Measurements from ENCODE around the gene FOXRED1. TPM values are rescaled to one million over a fixed set of nuclear protein-coding genes. Genes with fewer than 3 reads are reported as not detected.

The FOXRED1 gene
- total RNA-seq, 1 donor from 2014 or later = 49.6 TPM

DNA sequence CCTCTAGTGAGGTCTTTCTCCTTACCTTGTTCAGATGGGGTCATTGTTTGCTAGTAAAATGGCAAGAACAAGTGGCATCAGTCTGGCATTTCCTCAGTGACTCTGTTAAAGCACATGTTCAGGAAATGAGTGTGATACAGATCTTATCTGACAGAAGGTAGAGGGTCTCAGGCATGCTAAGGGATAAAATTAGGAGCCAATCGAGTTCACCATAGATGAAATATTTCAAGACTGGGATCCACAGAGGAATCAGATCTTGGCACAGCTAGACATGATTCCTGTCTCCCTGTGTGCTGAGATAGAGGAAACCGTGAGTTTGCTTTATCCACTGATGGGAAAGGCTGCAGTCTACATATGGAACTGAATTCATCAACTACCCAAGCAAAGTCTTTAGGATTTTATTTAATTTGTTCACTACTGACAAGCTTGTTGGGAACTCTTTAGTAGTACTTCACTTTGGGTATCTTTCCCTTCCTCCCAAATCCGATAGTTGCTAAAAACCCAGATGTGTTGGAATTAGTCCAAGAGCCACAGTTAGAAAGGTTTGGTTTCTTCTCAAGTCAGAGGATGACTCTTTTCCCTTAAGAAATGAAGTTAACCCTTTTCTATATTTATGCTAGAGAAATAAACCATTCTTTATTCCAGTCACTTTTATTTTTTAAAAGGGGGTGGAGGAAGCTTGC, 39.0 kb upstream of the FOXRED1 start:
- no peak for DNase-seq (ENCODE audit: extremely low spot score, unreplicated experiment)
- H3K27ac Mint-ChIP-seq = no peak overlapping the region
- no peak overlapping the region for H3K4me3 Mint-ChIP-seq
- no peaks in the 10 kb centered on the region for H3K9me3 Mint-ChIP-seq
- H3K4me1 Mint-ChIP-seq (ENCODE audit: unreplicated experiment) = no peaks in the 10 kb centered on the region
- H3K27me3 Mint-ChIP-seq = no peaks in the 10 kb centered on the region
- H3K36me3 Mint-ChIP-seq = peaks cover 9% of the 10 kb centered on the region
- TF ChIP-seq, protein P1, sequence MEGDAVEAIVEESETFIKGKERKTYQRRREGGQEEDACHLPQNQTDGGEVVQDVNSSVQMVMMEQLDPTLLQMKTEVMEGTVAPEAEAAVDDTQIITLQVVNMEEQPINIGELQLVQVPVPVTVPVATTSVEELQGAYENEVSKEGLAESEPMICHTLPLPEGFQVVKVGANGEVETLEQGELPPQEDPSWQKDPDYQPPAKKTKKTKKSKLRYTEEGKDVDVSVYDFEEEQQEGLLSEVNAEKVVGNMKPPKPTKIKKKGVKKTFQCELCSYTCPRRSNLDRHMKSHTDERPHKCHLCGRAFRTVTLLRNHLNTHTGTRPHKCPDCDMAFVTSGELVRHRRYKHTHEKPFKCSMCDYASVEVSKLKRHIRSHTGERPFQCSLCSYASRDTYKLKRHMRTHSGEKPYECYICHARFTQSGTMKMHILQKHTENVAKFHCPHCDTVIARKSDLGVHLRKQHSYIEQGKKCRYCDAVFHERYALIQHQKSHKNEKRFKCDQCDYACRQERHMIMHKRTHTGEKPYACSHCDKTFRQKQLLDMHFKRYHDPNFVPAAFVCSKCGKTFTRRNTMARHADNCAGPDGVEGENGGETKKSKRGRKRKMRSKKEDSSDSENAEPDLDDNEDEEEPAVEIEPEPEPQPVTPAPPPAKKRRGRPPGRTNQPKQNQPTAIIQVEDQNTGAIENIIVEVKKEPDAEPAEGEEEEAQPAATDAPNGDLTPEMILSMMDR (conservative IDR thresholded peaks at IDR 0.05) = no peak

DNA sequence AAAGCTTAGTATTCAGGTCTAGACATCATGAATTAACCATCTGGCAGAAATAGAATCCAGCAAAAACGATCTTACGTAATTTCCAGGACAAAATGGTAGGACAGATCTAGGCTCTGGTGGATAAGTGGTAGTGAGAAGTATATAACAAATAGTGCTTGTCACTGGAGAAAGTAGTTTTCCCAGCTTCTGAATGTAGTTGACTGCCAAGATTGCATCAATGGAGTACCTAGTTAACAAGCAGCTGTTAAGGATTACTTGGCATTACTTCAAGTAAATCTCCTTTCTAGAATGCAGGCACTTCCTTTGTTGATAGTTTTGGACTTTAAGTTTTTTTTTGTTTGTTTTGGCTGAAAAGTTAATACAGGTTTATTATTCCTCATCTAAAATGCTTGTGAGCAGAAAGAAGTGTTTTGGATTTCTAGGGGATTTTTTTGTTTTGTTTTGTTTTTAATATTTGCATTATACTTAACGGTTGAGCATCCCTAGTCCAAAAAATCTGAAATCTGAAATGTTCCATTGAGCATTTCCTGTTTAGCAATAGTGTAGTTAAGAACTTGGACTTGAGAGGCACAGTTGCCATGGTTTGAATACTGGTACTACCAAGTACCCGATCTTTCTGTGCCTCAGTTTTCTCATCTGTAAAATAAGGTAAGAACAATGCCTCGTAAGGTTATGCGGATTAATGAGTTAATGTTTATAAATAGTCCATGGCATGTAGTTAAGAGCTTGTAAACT, 37.1 kb upstream of the FOXRED1 start:
- Mint-ChIP-seq H3K27ac (no peak overlapping the region), H3K36me3 (peaks cover 17% of the 10 kb centered on the region), H3K4me1 (ENCODE audit: unreplicated experiment) (no peaks in the 10 kb centered on the region), H3K9me3 (no peaks in the 10 kb centered on the region), H3K4me3 (no peak overlapping the region), H3K27me3 (no peaks in the 10 kb centered on the region)
- DNase-seq (ENCODE audit: extremely low spot score, unreplicated experiment) = no peak
- TF ChIP-seq, protein P1 (conservative IDR thresholded peaks at IDR 0.05) = no peak

DNA sequence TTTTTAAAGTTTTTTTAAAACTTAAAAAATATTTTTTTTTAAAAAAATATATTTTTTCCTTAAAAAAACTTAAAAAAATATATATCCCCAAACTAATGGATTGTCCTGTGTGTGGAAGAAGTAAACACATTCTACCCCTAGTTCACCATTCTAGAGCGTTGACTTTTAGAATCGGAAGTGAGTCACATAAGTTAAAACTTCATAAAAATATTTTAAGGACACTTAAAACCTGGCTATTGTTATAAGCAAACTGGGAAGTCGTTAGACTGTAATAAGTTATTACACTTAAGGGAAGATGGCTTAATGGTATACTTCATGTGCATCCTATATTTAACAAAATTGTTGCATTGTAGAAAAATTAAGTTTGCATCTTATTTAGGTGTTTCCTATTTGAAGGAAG, 36.3 kb upstream of the FOXRED1 start:
- Mint-ChIP-seq H3K36me3 (peaks cover 17% of the 10 kb centered on the region), H3K27me3 (no peaks in the 10 kb centered on the region), H3K9me3 (no peaks in the 10 kb centered on the region), H3K4me1 (ENCODE audit: unreplicated experiment) (no peaks in the 10 kb centered on the region), H3K27ac (no peak overlapping the region), H3K4me3 (no peak overlapping the region)
- TF ChIP-seq, protein P1 (conservative IDR thresholded peaks at IDR 0.05) = no peak
- DNase-seq (ENCODE audit: extremely low spot score, unreplicated experiment) = no peak

DNA sequence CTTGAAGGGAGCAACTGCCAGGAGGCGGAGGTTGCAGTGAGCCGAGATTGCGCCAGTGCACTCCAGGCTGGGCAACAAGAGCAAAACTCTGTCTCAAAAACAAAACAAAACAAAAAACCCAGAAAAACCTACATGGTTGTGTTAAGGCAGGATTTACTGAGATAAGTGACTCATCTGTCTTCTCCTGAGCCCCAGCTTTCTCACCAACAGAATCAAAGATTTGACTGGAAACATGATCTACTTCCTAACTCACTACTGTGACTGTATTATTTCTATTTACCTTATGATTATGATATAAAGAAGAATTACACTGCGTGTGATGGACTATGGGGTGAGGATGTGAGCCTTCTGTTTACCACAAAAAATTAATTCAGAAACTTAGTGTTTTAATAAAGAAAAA, 35.6 kb upstream of the FOXRED1 start:
- Mint-ChIP-seq H3K4me3 (no peak overlapping the region), H3K9me3 (no peaks in the 10 kb centered on the region), H3K4me1 (ENCODE audit: unreplicated experiment) (no peaks in the 10 kb centered on the region), H3K27me3 (no peaks in the 10 kb centered on the region), H3K36me3 (peaks cover 17% of the 10 kb centered on the region), H3K27ac (no peak overlapping the region)
- TF ChIP-seq, protein P1 (conservative IDR thresholded peaks at IDR 0.05) = no peak
- DNase-seq (ENCODE audit: extremely low spot score, unreplicated experiment) = no peak

DNA sequence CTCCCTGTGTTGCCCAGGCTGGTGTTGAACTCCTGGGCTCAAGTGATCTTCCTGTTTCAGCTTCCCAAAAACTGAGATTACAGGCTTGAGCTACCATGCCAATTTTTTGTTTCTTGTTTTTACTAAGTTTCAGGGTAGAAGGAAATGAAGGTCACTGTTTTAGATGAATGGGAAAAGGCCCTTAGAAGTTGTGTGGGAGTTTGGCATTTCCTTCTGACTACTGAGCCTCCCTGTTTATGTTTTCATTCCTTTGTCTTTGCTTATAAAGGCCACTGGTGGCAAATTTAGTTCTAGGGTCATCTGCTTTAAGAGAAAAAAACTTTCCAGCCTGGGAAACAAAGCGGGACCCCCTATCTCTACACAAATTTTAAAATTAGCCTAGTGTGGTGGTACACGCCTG, 22.3 kb upstream of the FOXRED1 start:
- TF ChIP-seq, protein P1 (conservative IDR thresholded peaks at IDR 0.05) = no peak
- H3K27me3 Mint-ChIP-seq = no peaks in the 10 kb centered on the region
- no peak overlapping the region for H3K4me3 Mint-ChIP-seq
- no peaks in the 10 kb centered on the region for H3K4me1 Mint-ChIP-seq (ENCODE audit: unreplicated experiment)
- H3K36me3 Mint-ChIP-seq = peaks cover 25% of the 10 kb centered on the region
- no peaks in the 10 kb centered on the region for H3K9me3 Mint-ChIP-seq
- H3K27ac Mint-ChIP-seq = no peak overlapping the region
- no peak for DNase-seq (ENCODE audit: extremely low spot score, unreplicated experiment)

Data from type B pancreatic cell (in vitro differentiated cells).